HepG2 (cell line): Measurements from ENCODE around the gene DZIP1L. TPM values are rescaled to one million over a fixed set of nuclear protein-coding genes. Genes with fewer than 3 reads are reported as not detected.

Experiments used
- ATAC-seq: fragments of 200-7000 bp; cut with Tn5 transposase; 3 replicates; pipeline ENCODE4 v1.9.1; 2020; ENCODE audit warnings: mild to moderate bottlenecking, moderate library complexity
- BruUV-seq: library from RNA; stranded (reverse); fragments of 400-500 nt; replicated peaks from 2 replicates; lab custom pipeline; 2021; lab: Mats Ljungman, UMichigan
- CTCF ChIA-PET: fragments of 300-600 bp; formaldehyde crosslinking; extraction: SDS; loops from one replicate; lab custom pipeline; 2021; ENCODE audit warnings: low total read pairs, inconsistent platforms, low intra/inter-chr PET ratio; lab: Yijun Ruan, JAX
- POLR2A ChIA-PET: fragments of 350-600 bp; sonication (Branson Sonifier 250); formaldehyde crosslinking; loops from one replicate; lab custom pipeline; 2020; ENCODE audit warnings: antibody characterized with exemption, inconsistent platforms; lab: Yijun Ruan, JAX
- DNase-seq: peaks from one replicate; pipeline ENCODE4 v3.0.0-alpha.2; 2015; ENCODE audit warnings: low spot score
- FAIRE-seq: peaks from 3 replicates; lab custom pipeline; 2011; peaks lifted over from hg19 to GRCh38; lab: Jason Lieb, UNC
- H2AFZ ChIP-seq: one replicate; pipeline ENCODE4 v1.6.1; 2011; ENCODE audit warnings: low read length, inconsistent platforms
- H3K27ac ChIP-seq: fragments of 300-600 bp; 3 replicates; pipeline ENCODE4 v1.8.0; 2011; ENCODE audit warnings: mixed run types, mild to moderate bottlenecking, mixed read lengths, low read length, inconsistent platforms; ENCODE audit not compliant: insufficient read depth; ENCODE audit errors: extremely low read length
- H3K27me3 ChIP-seq, 2 experiments: fragments of 200-600 bp in 1 of 2; 2 replicates in 1 of 2; 3 replicates in 1 of 2; pipeline versions ENCODE4 v1.6.0 to v1.8.0; 2011; ENCODE audit warnings: low read length in 2 of 2, mild to moderate bottlenecking in 2 of 2, moderate library complexity in 2 of 2, inconsistent platforms in 1 of 2; ENCODE audit not compliant: insufficient read depth in 2 of 2, control insufficient read depth in 1 of 2
- H3K36me3 ChIP-seq, 2 experiments: fragments of 200-600 bp in 1 of 2; replicated peaks in 1 of 2; 2 replicates in 1 of 2; 3 replicates in 1 of 2; pipeline versions ENCODE4 v1.5.1 to v1.8.0; 2011; ENCODE audit warnings: low read length in 2 of 2, inconsistent platforms in 1 of 2; ENCODE audit not compliant: insufficient read depth in 2 of 2, control insufficient read depth in 1 of 2
- H3K4me1 ChIP-seq: 2 replicates; pipeline ENCODE4 v1.5.1; 2012; ENCODE audit warnings: low read length, inconsistent platforms; ENCODE audit not compliant: insufficient read depth
- H3K4me2 ChIP-seq: 2 replicates; pipeline ENCODE4 v1.6.0; 2011; ENCODE audit warnings: low read depth, low read length, inconsistent platforms
- H3K4me3 ChIP-seq, 3 experiments: fragments of 200-600 bp in 1 of 3; sonication (generic), shearing (Covaris generic) in 1 of 3; replicated peaks in 1 of 3; 2 replicates each; pipeline ENCODE4 v1.5.1; 2011 to 2016; ENCODE audit warnings: low read length in 3 of 3, inconsistent platforms in 2 of 3, low read depth in 2 of 3, mild to moderate bottlenecking in 2 of 3, control low read depth in 1 of 3, mixed read lengths in 1 of 3; ENCODE audit not compliant: insufficient read depth in 1 of 3
- H3K79me2 ChIP-seq: one replicate; pipeline ENCODE4 v1.6.1; 2011; ENCODE audit warnings: low read length, inconsistent platforms; ENCODE audit not compliant: insufficient read depth
- H3K9ac ChIP-seq: 2 replicates; pipeline ENCODE4 v1.6.0; 2011; ENCODE audit warnings: mild to moderate bottlenecking, low read depth, low read length, inconsistent platforms; ENCODE audit not compliant: insufficient read depth
- H3K9me3 ChIP-seq: 2 replicates; pipeline ENCODE4 v1.5.1; 2012; ENCODE audit warnings: mild to moderate bottlenecking, low read length
- H4K20me1 ChIP-seq: 2 replicates; pipeline ENCODE4 v1.6.0; 2011; ENCODE audit warnings: inconsistent platforms, mild to moderate bottlenecking, low read length, moderate library complexity; ENCODE audit not compliant: insufficient read depth
- FOXK2 ChIP-seq: fragments of 450-650 bp; IDR thresholded peaks from 2 replicates; pipeline ENCODE4 v1.6.1; 2016
- GLI4 ChIP-seq: sonication (generic); formaldehyde crosslinking; IDR thresholded peaks from 2 replicates; pipeline ENCODE4 v1.5.1; 2020; ENCODE audit warnings: missing genetic modification reagents, mild to moderate bottlenecking, moderate library complexity, borderline replicate concordance
- MBNL3 ChIP-seq: fragments of 250-450 bp; sonication (Bioruptor Pico); conservative IDR thresholded peaks from 2 replicates; pipeline ENCODE4 v1.8.0; 2022; ENCODE audit warnings: mild to moderate bottlenecking, inconsistent platforms
- SMAD9 ChIP-seq: sonication (generic); formaldehyde crosslinking; IDR thresholded peaks from 2 replicates; pipeline ENCODE4 v1.5.1; 2020; ENCODE audit warnings: mild to moderate bottlenecking, missing genetic modification reagents
- ZNF180 ChIP-seq: sonication (generic); formaldehyde crosslinking; IDR thresholded peaks from 2 replicates; pipeline ENCODE4 v1.4.0; 2020; ENCODE audit warnings: low read depth, missing genetic modification reagents, borderline replicate concordance
- ZNF382 ChIP-seq: sonication (generic); formaldehyde crosslinking; IDR thresholded peaks from 2 replicates; pipeline ENCODE4 v1.5.0; 2020; ENCODE audit warnings: missing genetic modification reagents, mild to moderate bottlenecking, borderline replicate concordance
- ZNF430 ChIP-seq: sonication (generic); formaldehyde crosslinking; IDR thresholded peaks from 2 replicates; pipeline ENCODE4 v1.9.0; 2021; ENCODE audit warnings: mild to moderate bottlenecking, missing genetic modification reagents
- ZNF709 ChIP-seq: sonication (generic); formaldehyde crosslinking; IDR thresholded peaks from 2 replicates; pipeline ENCODE4 v1.5.0; 2020; ENCODE audit warnings: mild to moderate bottlenecking, missing genetic modification reagents
- ZSCAN31 ChIP-seq: sonication (generic); formaldehyde crosslinking; IDR thresholded peaks from 2 replicates; pipeline ENCODE4 v1.5.0; 2020; ENCODE audit warnings: low read depth, mild to moderate bottlenecking, missing genetic modification reagents
- WGBS: methylation state at CpG from one replicate; pipeline ENCODE4 v1.1.6; 2017; ENCODE audit warnings: low lambda C conversion rate; 5-methylcytosine and 5-hydroxymethylcytosine counted together
- in situ Hi-C: cut with HindIII; loops from 2 replicates; pipeline ENCODE4 v1.10.0; 2017; ENCODE audit warnings: low pct_unique_long_range_greater_than_20kb; ENCODE audit not compliant: extremely low pct_ligation_motif_present
- intact Hi-C: fragments of 100-400 bp; cut with micrococcal nuclease; formaldehyde crosslinking; loops from one replicate; pipeline ENCODE4 v1.10.0; 2022; ENCODE audit not compliant: unreplicated experiment
- polyA plus RNA-seq, 8 experiments: library from polyadenylated mRNA; depleted of rRNA in 3 of 8; stranded (reverse) in 7 of 8; unstranded in 1 of 8; fragments of >200 nt; fragmentation: Illumina TruSeq in 4 of 8; extraction: Trizol in 4 of 8; gene quantifications; 2 replicates each; pipeline versions ENCODE4 v1.2.1 to v1.2.3, GENCODE V29; 2011 to 2016; ENCODE audit warnings: low read depth in 4 of 8, missing spikeins in 1 of 8, mixed read lengths in 1 of 8; ENCODE audit not compliant: insufficient read depth in 1 of 8
- total RNA-seq, 5 experiments: library from RNA; depleted of rRNA; stranded (reverse); fragments of >200 nt; fragmentation: Illumina TruSeq; extraction: Trizol; gene quantifications; 2 replicates each; pipeline ENCODE4 v1.2.3, GENCODE V29; 2016; ENCODE audit warnings: low read depth in 1 of 5
- TF ChIP-seq, protein P1 (sequence below): sonication (generic); formaldehyde crosslinking; IDR thresholded peaks from 2 replicates; pipeline ENCODE4 v1.5.0; 2020; ENCODE audit warnings: missing genetic modification reagents
- TF ChIP-seq, protein P2 (sequence below): sonication (generic); formaldehyde crosslinking; IDR thresholded peaks from 2 replicates; pipeline ENCODE4 v1.4.0; 2020; ENCODE audit warnings: mild to moderate bottlenecking, missing genetic modification reagents
- TF ChIP-seq, protein P3 (sequence below): sonication (generic); formaldehyde crosslinking; IDR thresholded peaks from 2 replicates; pipeline ENCODE4 v1.8.1; 2022; ENCODE audit warnings: low read depth, mild to moderate bottlenecking, missing genetic modification reagents
- TF ChIP-seq, protein P4 (sequence below): sonication (generic); formaldehyde crosslinking; IDR thresholded peaks from 2 replicates; pipeline ENCODE4 v1.8.1; 2023; ENCODE audit warnings: mild to moderate bottlenecking, inconsistent platforms, moderate library complexity, missing genetic modification reagents, borderline replicate concordance

Gene DZIP1L
- total and polyA plus RNA-seq, 2 of the 13 experiments (the other 11 are each of a cell fraction or from before 2014, with no cell fraction given), result 0.90 to 1.2 TPM

DNA sequence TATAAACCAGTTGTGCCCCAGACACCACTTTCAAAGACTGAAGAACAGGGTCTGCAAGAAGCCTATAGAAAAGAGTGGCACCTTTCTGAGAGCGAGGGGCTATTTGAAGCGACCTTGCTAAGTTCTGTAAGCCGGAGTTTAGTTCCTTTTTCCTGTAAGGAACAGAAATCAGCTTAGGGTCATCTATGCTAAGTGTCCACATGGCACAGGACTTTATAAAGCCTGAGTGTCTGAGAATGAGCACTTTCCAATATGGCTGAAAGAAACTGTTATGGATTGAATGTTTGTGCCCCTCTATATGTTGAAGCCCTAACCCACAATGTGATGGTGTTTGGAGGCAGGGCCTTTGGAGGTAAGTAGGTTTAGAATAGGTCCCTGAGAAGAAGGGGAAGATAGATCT, 20.8 kb upstream of the DZIP1L start:
- POLR2A ChIA-PET, result no interaction called here
- 0 out of 2 replicates have a peak, but pooled peaks cover 9% of the 10 kb centered on the region for H3K4me1 ChIP-seq
- no peaks in the 10 kb centered on the region for H3K27me3 ChIP-seq
- no peaks in the 10 kb centered on the region for H3K36me3 ChIP-seq
- TF ChIP-seq ZNF180 (CRISPR knock-in tag) (no peak), ZSCAN31 (no peak), MBNL3 (CRISPR knock-in tag) (no peak), GLI4 (CRISPR knock-in tag) (no peak), SMAD9 (no peak), FOXK2 (no peak), ZNF430 (no peak), ZNF382 (CRISPR knock-in tag) (no peak), ZNF709 (CRISPR knock-in tag) (no peak)
- TF ChIP-seq, protein P1, sequence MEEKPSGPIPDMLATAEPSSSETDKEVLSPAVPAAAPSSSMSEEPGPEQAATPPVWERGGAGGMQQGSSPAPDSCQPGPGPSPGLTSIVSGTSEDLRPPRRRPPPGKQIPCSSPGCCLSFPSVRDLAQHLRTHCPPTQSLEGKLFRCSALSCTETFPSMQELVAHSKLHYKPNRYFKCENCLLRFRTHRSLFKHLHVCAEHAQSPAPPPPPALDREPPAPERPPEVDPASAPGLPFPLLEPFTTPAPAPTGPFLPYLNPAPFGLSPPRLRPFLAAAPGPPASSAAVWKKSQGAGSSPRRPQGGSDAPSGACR (CRISPR knock-in tag), result no peak
- TF ChIP-seq, protein P2, sequence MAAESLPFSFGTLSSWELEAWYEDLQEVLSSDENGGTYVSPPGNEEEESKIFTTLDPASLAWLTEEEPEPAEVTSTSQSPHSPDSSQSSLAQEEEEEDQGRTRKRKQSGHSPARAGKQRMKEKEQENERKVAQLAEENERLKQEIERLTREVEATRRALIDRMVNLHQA, result no peak
- TF ChIP-seq, protein P3, sequence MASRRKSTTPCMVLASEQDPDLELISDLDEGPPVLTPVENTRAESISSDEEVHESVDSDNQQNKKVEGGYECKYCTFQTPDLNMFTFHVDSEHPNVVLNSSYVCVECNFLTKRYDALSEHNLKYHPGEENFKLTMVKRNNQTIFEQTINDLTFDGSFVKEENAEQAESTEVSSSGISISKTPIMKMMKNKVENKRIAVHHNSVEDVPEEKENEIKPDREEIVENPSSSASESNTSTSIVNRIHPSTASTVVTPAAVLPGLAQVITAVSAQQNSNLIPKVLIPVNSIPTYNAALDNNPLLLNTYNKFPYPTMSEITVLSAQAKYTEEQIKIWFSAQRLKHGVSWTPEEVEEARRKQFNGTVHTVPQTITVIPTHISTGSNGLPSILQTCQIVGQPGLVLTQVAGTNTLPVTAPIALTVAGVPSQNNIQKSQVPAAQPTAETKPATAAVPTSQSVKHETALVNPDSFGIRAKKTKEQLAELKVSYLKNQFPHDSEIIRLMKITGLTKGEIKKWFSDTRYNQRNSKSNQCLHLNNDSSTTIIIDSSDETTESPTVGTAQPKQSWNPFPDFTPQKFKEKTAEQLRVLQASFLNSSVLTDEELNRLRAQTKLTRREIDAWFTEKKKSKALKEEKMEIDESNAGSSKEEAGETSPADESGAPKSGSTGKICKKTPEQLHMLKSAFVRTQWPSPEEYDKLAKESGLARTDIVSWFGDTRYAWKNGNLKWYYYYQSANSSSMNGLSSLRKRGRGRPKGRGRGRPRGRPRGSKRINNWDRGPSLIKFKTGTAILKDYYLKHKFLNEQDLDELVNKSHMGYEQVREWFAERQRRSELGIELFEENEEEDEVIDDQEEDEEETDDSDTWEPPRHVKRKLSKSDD, result no peak
- TF ChIP-seq, protein P4, sequence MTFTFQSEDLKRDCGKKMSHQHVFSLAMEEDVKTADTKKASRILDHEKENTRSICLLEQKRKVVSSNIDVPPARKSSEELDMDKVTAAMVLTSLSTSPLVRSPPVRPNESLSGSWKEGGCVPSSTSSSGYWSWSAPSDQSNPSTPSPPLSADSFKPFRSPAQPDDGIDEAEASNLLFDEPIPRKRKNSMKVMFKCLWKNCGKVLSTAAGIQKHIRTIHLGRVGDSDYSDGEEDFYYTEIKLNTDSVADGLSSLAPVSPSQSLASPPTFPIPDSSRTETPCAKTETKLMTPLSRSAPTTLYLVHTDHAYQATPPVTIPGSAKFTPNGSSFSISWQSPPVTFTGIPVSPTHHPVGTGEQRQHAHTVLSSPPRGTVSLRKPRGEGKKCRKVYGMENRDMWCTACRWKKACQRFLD (CRISPR knock-in tag), result no peak
- DNase-seq (no peak), FAIRE-seq (no peak), ATAC-seq (no peak)
- no peaks in the 10 kb centered on the region for H3K9me3 ChIP-seq
- no TSS peak for BruUV-seq
- no peak overlapping the region for H3K9ac ChIP-seq
- no peak overlapping the region for H3K27ac ChIP-seq
- whole genome bisulfite sequencing, result 62% methylated on average over 3 of the region's 3 CpGs
- H3K79me2 ChIP-seq, result no peaks in the 10 kb centered on the region
- in situ Hi-C loops, result no loop called here
- intact Hi-C loops, result loop anchor here (5.0 kb wide), 1 partner anchor 889 kb away; no protein-coding TSS in a partner anchor
- no peaks in the 10 kb centered on the region for H4K20me1 ChIP-seq
- no peak overlapping the region for H3K4me2 ChIP-seq
- H3K4me3 ChIP-seq, result no peak overlapping the region
- H2AFZ ChIP-seq, result no peak overlapping the region
- CTCF ChIA-PET, result no interaction called here
